Smooth muscle cell (in vitro differentiated cells): ENCODE data around the gene PLSCR1. TPM values are rescaled to one million over a fixed set of nuclear protein-coding genes. Genes with fewer than 3 reads are reported as not detected.

ENCODE experiments used
- DNase-seq: peaks from one replicate; lab custom pipeline; 2025; ENCODE audit not compliant: unreplicated experiment; lab: John Stamatoyannopoulos, UW
- H2AFZ ChIP-seq: fragments of 200-600 bp; sonication (generic); 2 replicates; pipeline ENCODE4 v1.6.0; 2016; ENCODE audit warnings: antibody characterized with exemption, low read depth, mild to moderate bottlenecking
- H3F3A ChIP-seq: fragments of 200-600 bp; sonication (generic); 2 replicates; pipeline ENCODE4 v1.6.0; 2017; ENCODE audit warnings: antibody characterized with exemption, low read depth
- H3K27ac ChIP-seq: fragments of 200-600 bp; sonication (generic); 2 replicates; pipeline ENCODE4 v1.5.1; 2016; ENCODE audit warnings: low read depth, mild to moderate bottlenecking
- H3K27me3 ChIP-seq: fragments of 200-600 bp; sonication (generic); 2 replicates; pipeline ENCODE4 v1.6.1; 2016; ENCODE audit warnings: low read depth, mild to moderate bottlenecking
- H3K36me3 ChIP-seq: fragments of 200-600 bp; sonication (generic); 2 replicates; pipeline ENCODE4 v1.5.1; 2016; ENCODE audit warnings: low read depth
- H3K4me1 ChIP-seq: fragments of 200-600 bp; sonication (generic); 2 replicates; pipeline ENCODE4 v1.5.1; 2016; ENCODE audit warnings: low read depth
- H3K4me2 ChIP-seq: fragments of 200-600 bp; sonication (generic); 2 replicates; pipeline ENCODE4 v1.6.0; 2016; ENCODE audit warnings: mild to moderate bottlenecking
- H3K4me3 ChIP-seq: fragments of 200-600 bp; sonication (generic); 2 replicates; pipeline ENCODE4 v1.5.1; 2016; ENCODE audit warnings: mild to moderate bottlenecking
- H3K79me2 ChIP-seq: fragments of 200-600 bp; sonication (generic); 2 replicates; pipeline ENCODE4 v1.6.0; 2016; ENCODE audit warnings: low read depth, mild to moderate bottlenecking
- H3K9ac ChIP-seq: fragments of 200-600 bp; sonication (generic); 2 replicates; pipeline ENCODE4 v1.6.0; 2016; ENCODE audit warnings: low read depth
- H3K9me3 ChIP-seq: fragments of 200-600 bp; sonication (generic); replicated peaks from 2 replicates; pipeline ENCODE4 v1.5.1; 2016; ENCODE audit warnings: low read depth
- H4K20me1 ChIP-seq: fragments of 200-600 bp; sonication (generic); 2 replicates; pipeline ENCODE4 v1.6.0; 2016; ENCODE audit warnings: low read depth
- WGBS: methylation state at CpG from one replicate; pipeline ENCODE4 v1.1.7; 2016; ENCODE audit warnings: low lambda C conversion rate; 5-methylcytosine and 5-hydroxymethylcytosine counted together
- polyA plus RNA-seq: library from polyadenylated mRNA; unstranded; fragments of >200 nt; fragmentation: Nextera tagmentation; extraction: Ambion mirVana; gene quantifications from 2 replicates; pipeline ENCODE4 v1.2.1, GENCODE V29; 2016
- total RNA-seq: library from RNA; depleted of rRNA; stranded (reverse); fragments of >200 nt; gene quantifications from 2 replicates; pipeline ENCODE4 v1.2.3, GENCODE V29; 2014
- TF ChIP-seq, protein P1 (sequence below): fragments of 200-600 bp; sonication (generic); IDR thresholded peaks from 2 replicates; pipeline ENCODE4 v1.5.1; 2017; ENCODE audit warnings: borderline replicate concordance, mild to moderate bottlenecking, antibody characterized with exemption; ENCODE audit not compliant: insufficient read depth, poor library complexity, severe bottlenecking

PLSCR1 gene, protein sequence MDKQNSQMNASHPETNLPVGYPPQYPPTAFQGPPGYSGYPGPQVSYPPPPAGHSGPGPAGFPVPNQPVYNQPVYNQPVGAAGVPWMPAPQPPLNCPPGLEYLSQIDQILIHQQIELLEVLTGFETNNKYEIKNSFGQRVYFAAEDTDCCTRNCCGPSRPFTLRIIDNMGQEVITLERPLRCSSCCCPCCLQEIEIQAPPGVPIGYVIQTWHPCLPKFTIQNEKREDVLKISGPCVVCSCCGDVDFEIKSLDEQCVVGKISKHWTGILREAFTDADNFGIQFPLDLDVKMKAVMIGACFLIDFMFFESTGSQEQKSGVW
- total RNA-seq (36.7 and 58.4 TPM in 2 replicates), polyA plus RNA-seq (21.6 and 21.8 TPM in 2 replicates)

DNA sequence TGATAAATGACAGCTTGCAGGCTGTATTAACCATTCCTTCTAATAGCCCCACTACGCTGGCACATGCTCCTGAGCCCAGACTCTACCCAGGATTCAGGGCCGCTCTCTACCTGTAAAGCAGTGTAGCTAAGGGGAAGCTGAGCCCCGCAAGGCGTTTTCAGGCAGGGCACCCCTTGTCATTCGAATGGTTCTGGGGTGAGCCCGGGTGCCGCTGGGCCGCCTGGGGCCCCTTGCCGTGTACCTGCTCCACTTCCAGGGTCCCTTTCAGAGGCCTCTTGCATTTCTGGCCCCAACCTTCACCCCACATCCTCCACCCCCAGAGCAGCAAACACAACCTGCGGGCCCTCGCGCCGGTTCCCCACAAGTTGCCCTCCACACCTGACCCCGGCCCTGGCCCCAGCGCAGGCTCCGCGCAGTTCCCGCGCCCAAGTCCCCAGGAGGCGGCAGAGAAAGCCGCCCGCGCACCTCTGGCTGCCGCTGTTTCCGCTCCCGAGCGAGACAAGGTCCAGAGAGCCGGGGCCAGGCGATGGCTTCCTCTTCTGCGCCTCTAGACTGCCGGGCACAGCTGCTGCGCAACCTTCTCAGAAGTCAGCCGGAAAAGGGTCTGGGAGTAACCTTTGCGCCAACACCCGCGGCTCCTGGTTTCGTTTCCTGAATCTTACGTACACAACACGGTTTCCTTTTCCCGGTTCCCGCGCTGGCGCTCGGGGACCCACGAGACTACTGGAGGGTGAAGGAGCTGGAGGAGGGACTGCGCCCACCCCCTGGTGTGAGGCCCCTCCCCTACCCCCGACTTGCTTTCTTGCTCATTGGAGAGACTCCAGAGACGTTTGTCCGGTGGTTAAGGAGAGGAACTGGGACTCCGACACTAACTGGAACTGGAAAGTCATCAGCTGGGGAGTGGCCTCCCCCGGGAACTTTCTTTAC, at the start of gene PLSCR1:
Gene PLSCR1 (minus strand): TSS at position 606 of the 927 bp plus-strand sequence. CDS start 8,055 bp downstream, outside the sequence.
- TF ChIP-seq, protein P1, sequence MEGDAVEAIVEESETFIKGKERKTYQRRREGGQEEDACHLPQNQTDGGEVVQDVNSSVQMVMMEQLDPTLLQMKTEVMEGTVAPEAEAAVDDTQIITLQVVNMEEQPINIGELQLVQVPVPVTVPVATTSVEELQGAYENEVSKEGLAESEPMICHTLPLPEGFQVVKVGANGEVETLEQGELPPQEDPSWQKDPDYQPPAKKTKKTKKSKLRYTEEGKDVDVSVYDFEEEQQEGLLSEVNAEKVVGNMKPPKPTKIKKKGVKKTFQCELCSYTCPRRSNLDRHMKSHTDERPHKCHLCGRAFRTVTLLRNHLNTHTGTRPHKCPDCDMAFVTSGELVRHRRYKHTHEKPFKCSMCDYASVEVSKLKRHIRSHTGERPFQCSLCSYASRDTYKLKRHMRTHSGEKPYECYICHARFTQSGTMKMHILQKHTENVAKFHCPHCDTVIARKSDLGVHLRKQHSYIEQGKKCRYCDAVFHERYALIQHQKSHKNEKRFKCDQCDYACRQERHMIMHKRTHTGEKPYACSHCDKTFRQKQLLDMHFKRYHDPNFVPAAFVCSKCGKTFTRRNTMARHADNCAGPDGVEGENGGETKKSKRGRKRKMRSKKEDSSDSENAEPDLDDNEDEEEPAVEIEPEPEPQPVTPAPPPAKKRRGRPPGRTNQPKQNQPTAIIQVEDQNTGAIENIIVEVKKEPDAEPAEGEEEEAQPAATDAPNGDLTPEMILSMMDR: no peak
- peak; percentile 58 for DNase-seq
- H3K27ac ChIP-seq: peak within 1 kb of the TSS; percentile 73
- H3K4me1 ChIP-seq: peaks cover 5% of the 10 kb centered on the region
- H3K9ac ChIP-seq: peak within 1 kb of the TSS; percentile 90
- peak within 1 kb of the TSS; percentile 75 for H3K4me3 ChIP-seq
- no peaks in the 10 kb centered on the region for H3F3A ChIP-seq
- H2AFZ ChIP-seq: peak within 1 kb of the TSS; percentile 76
- H3K4me2 ChIP-seq: peak within 1 kb of the TSS; percentile 96
- no peaks in the 10 kb centered on the region for H4K20me1 ChIP-seq
- H3K36me3 ChIP-seq: no peaks in the 10 kb centered on the region
- 1% methylated on average over 47 of the region's 51 CpGs for WGBS
- no peaks in the 10 kb centered on the region for H3K27me3 ChIP-seq
- peaks cover 35% of the 10 kb centered on the region for H3K79me2 ChIP-seq
- H3K9me3 ChIP-seq: no peaks in the 10 kb centered on the region

DNA sequence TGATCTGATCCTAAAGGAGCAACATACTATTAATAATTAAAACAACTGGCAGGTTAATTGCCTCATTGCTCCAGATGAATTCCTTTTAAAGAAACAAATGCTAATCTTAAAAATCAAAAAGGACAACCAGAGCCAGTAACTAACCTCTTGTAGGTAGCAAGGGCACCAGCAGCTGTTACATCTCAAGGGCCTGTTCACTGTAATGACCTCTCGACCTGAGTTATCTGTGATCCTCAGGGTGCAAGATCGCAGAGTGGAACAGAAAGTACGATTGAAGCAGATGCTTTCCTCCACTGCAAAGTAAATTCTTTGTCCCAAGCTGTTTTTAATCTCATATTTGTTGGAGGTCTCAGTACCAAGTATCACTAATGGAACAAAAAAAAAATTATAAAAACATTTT, 49.4 kb upstream of the PLSCR1 start:
- no peaks in the 10 kb centered on the region for H3K36me3 ChIP-seq
- no peaks in the 10 kb centered on the region for H3F3A ChIP-seq
- no peaks in the 10 kb centered on the region for H3K79me2 ChIP-seq
- H3K4me1 ChIP-seq: no peaks in the 10 kb centered on the region
- no peak overlapping the region for H2AFZ ChIP-seq
- TF ChIP-seq, protein P1: no peak
- no peaks in the 10 kb centered on the region for H3K9me3 ChIP-seq
- DNase-seq: no peak
- no peak overlapping the region for H3K9ac ChIP-seq
- H3K4me2 ChIP-seq: no peak overlapping the region
- H3K4me3 ChIP-seq: no peak overlapping the region
- no peaks in the 10 kb centered on the region for H3K27me3 ChIP-seq
- no peak overlapping the region for H3K27ac ChIP-seq
- WGBS: 75% methylated on average over 3 of the region's 3 CpGs
- H4K20me1 ChIP-seq: no peaks in the 10 kb centered on the region

DNA sequence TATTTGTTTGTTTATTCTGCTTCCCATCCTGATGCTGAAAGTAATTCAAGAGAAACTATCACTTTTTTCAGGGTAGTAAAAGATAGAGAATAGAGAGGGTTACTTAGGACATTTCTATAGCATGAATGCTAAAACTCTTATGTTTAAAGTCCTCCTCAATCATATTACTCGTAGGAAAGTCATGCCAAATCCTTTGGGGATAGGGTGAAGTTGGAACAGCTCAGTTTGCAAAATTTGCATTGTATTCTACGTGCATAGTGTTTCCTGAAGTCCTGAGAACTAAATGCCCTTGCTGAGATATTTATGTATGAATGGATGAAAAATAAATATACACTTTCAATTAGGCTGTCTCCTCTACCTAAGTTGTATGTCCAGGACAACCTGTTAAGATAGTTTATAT, 46.1 kb upstream of the PLSCR1 start:
- no peaks in the 10 kb centered on the region for H3F3A ChIP-seq
- peak overlapping the region; percentile 22 for H2AFZ ChIP-seq
- TF ChIP-seq, protein P1: no peak
- H3K4me3 ChIP-seq: no peak overlapping the region
- H3K36me3 ChIP-seq: no peaks in the 10 kb centered on the region
- no peak overlapping the region for H3K4me2 ChIP-seq
- 37% methylated on average over 2 of the region's 2 CpGs for WGBS
- no peaks in the 10 kb centered on the region for H3K79me2 ChIP-seq
- no peaks in the 10 kb centered on the region for H3K27me3 ChIP-seq
- no peak overlapping the region for H3K9ac ChIP-seq
- no peaks in the 10 kb centered on the region for H4K20me1 ChIP-seq
- H3K9me3 ChIP-seq: no peaks in the 10 kb centered on the region
- DNase-seq: no peak
- H3K27ac ChIP-seq: no peak overlapping the region
- H3K4me1 ChIP-seq: no peaks in the 10 kb centered on the region
